Gastroesophageal sphincter (tissue), 4 donors: Measurements from ENCODE around the gene HDAC10. TPM values are rescaled to one million over a fixed set of nuclear protein-coding genes. Genes with fewer than 3 reads are reported as not detected.

ENCODE experiments used
- ATAC-seq: fragments of 150-250 bp; one replicate; pipeline ENCODE4 v1.9.1; 2016; ENCODE audit warnings: mild to moderate bottlenecking, moderate library complexity
- H3K27ac ChIP-seq, 4 donors: fragments of 200-600 bp; sonication (generic) in 3 of 4; 1 replicate in 3 of 4; 2 replicates in 1 of 4; pipeline ENCODE4 v1.5.1; 2016 to 2019
- H3K27me3 ChIP-seq: fragments of 200-600 bp; sonication (generic); one replicate; pipeline ENCODE4 v1.5.1; 2019
- H3K36me3 ChIP-seq, 2 donors: fragments of 200-600 bp; sonication (generic); one replicate each; pipeline ENCODE4 v1.5.1; 2019; ENCODE audit warnings: control low read depth in 1 of 2
- H3K4me1 ChIP-seq, 3 donors: fragments of 200-600 bp; sonication (generic); 1 replicate in 2 of 3; 2 replicates in 1 of 3; pipeline ENCODE4 v1.5.1; 2016 to 2019; ENCODE audit warnings: control low read depth in 2 of 3
- H3K4me3 ChIP-seq, 2 donors: fragments of 200-600 bp; sonication (generic); one replicate each; pipeline ENCODE4 v1.5.1; 2019; ENCODE audit warnings: mild to moderate bottlenecking in 1 of 2, moderate library complexity in 1 of 2
- H3K9me3 ChIP-seq, 3 donors: fragments of 200-600 bp; sonication (generic); one replicate each; pipeline ENCODE4 v1.5.1; 2017 to 2019; ENCODE audit warnings: control low read depth in 2 of 3
- CTCF ChIP-seq, 4 experiments: fragments of 200-600 bp in 2 of 4; fragments of 450-650 bp in 2 of 4; sonication (generic) in 1 of 4; IDR thresholded peaks; one replicate each; pipeline ENCODE4 v1.5.1; 2017 to 2019; ENCODE audit warnings: antibody characterized with exemption in 4 of 4, mild to moderate bottlenecking in 2 of 4, moderate library complexity in 2 of 4
- EP300 ChIP-seq: sonication (generic); formaldehyde crosslinking; IDR thresholded peaks from one replicate; pipeline ENCODE4 v1.6.1; 2017; ENCODE audit warnings: antibody characterized with exemption, mild to moderate bottlenecking
- POLR2A ChIP-seq, 2 donors: fragments of 450-650 bp; IDR thresholded peaks; one replicate each; pipeline ENCODE4 v1.6.1; 2017; ENCODE audit warnings: antibody characterized with exemption in 2 of 2, mild to moderate bottlenecking in 2 of 2, moderate library complexity in 1 of 2
- POLR2AphosphoS5 ChIP-seq: sonication (generic); formaldehyde crosslinking; IDR thresholded peaks from one replicate; pipeline ENCODE4 v1.6.1; 2017; ENCODE audit warnings: antibody characterized with exemption
- WGBS, 2 donors: methylation state at CpG; one replicate each; pipeline ENCODE4 v1.1.5; 2018; ENCODE audit warnings: low coverage in 1 of 2; 5-methylcytosine and 5-hydroxymethylcytosine counted together
- total RNA-seq, 4 donors: library from RNA; depleted of rRNA; stranded (reverse); fragments of >200 nt; gene quantifications; one replicate each; pipeline ENCODE4 v1.1.0, GENCODE V29; 2016

HDAC10 gene
- total RNA-seq, 4 donors from 2014 or later, result 9.4 to 24.7 (median 12.5) TPM

GRCh38 chr22:50210378-50211139, 40.5 kb downstream of the HDAC10 start:
- no peak for ATAC-seq
- H3K36me3 ChIP-seq, result peaks cover 0 to 100% of the 10 kb centered on the region in 2 donors
- TF ChIP-seq CTCF (IDR thresholded peaks at IDR 0.05), result no peak
- H3K9me3 ChIP-seq, result no peaks in the 10 kb centered on the region
- peaks cover 0 to 43% (median 0%) of the 10 kb centered on the region in 3 donors for H3K4me1 ChIP-seq
- no peaks in the 10 kb centered on the region for H3K27me3 ChIP-seq
- no peak overlapping the region for H3K27ac ChIP-seq
- H3K4me3 ChIP-seq, result no peak overlapping the region
- 81 to 93% methylated on average over 4 to 5 of the region's 32 CpGs for WGBS, 2 donors

- no peak for TF ChIP-seq EP300
- TF ChIP-seq CTCF (IDR thresholded peaks at IDR 0.05), result peak in 3 of 4 experiments; percentile 73 to 87 (median 82)
- no peak overlapping the region for H3K4me3 ChIP-seq
- no peaks in the 10 kb centered on the region for H3K9me3 ChIP-seq
- peaks cover 0 to 100% of the 10 kb centered on the region in 2 donors for H3K36me3 ChIP-seq
- ATAC-seq, result peak; percentile 50
- no peak overlapping the region for H3K27ac ChIP-seq
- 0% methylated on average over 4 of the region's 20 CpGs; no CpG with 5 or more reads in 1 of the 2 donors for WGBS, 2 donors
- H3K4me1 ChIP-seq, result peaks cover 0 to 44% (median 0%) of the 10 kb centered on the region in 3 donors
- H3K27me3 ChIP-seq, result no peaks in the 10 kb centered on the region
Observed at GRCh38 chr22:50209893-50210292, 41.2 kb downstream of the HDAC10 start.

GRCh38 chr22:50208939-50209892, 41.8 kb downstream of the HDAC10 start:
- Histone ChIP-seq H3K9me3 (no peaks in the 10 kb centered on the region), H3K27me3 (no peaks in the 10 kb centered on the region), H3K4me1 (peaks cover 0 to 50% (median 0%) of the 10 kb centered on the region in 3 donors), H3K36me3 (peaks cover 0 to 98% of the 10 kb centered on the region in 2 donors), H3K27ac (no peak overlapping the region), H3K4me3 (no peak overlapping the region)
- TF ChIP-seq EP300 (no peak), CTCF (IDR thresholded peaks at IDR 0.05) (no peak), POLR2AphosphoS5 (no peak), POLR2A (IDR thresholded peaks at IDR 0.05) (no peak)
- whole genome bisulfite sequencing, 2 donors, result no CpG with 5 or more reads among the region's 31 CpGs
- peak; percentile 20 for ATAC-seq

- peaks cover 0 to 54% (median 0%) of the 10 kb centered on the region in 3 donors for H3K4me1 ChIP-seq
- 79 to 86% methylated on average over 4 to 5 of the region's 22 CpGs for WGBS, 2 donors
- no peaks in the 10 kb centered on the region for H3K27me3 ChIP-seq
- no peak for ATAC-seq
- peaks cover 0 to 93% of the 10 kb centered on the region in 2 donors for H3K36me3 ChIP-seq
- no peak for TF ChIP-seq EP300
- no peak for TF ChIP-seq CTCF (IDR thresholded peaks at IDR 0.05)
- TF ChIP-seq POLR2A (IDR thresholded peaks at IDR 0.05), result no peak
- no peak for TF ChIP-seq POLR2AphosphoS5
- no peaks in the 10 kb centered on the region for H3K9me3 ChIP-seq
- H3K4me3 ChIP-seq, result no peak overlapping the region
- H3K27ac ChIP-seq, result no peak overlapping the region
Observed at GRCh38 chr22:50208430-50208938, 42.6 kb downstream of the HDAC10 start.
